A673 (cell line): ENCODE results near the gene SBF2.

Source experiments
- EZH2 ChIP-seq: fragments of 200-600 bp; sonication (generic); IDR thresholded peaks from 2 replicates; pipeline ENCODE4 v1.6.1; 2017; ENCODE audit warnings: borderline replicate concordance, low read depth, mild to moderate bottlenecking, mixed read lengths, antibody characterized with exemption, low read length; ENCODE audit not compliant: poor library complexity, severe bottlenecking
- TF ChIP-seq, protein P1 (sequence below): fragments of 300-800, 200-600 bp; sonication (generic); conservative IDR thresholded peaks from 2 replicates; pipeline ENCODE4 v1.5.1; 2017; ENCODE audit warnings: low read depth, mild to moderate bottlenecking, antibody characterized with exemption, low read length, moderate library complexity, mixed read lengths

DNA sequence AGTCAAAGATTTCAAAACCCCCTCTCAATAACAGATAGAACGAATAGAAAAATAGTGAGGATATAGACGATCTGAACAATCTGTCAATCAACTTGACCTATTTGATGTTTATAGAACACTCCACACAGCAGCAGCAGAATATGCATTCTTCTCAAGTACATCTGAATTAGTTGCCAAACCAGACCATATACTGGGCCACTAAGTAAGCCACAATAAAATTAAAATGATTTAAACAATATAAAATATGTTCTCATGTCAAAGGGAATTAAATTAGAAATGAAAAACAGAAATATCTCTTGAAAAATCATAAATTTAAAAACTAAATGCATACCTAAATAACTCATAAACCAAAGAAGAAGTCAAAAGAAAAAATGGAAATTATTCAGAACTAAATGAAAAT lies 229.2 kb downstream of the SBF2 start:
- TF ChIP-seq, protein P1, sequence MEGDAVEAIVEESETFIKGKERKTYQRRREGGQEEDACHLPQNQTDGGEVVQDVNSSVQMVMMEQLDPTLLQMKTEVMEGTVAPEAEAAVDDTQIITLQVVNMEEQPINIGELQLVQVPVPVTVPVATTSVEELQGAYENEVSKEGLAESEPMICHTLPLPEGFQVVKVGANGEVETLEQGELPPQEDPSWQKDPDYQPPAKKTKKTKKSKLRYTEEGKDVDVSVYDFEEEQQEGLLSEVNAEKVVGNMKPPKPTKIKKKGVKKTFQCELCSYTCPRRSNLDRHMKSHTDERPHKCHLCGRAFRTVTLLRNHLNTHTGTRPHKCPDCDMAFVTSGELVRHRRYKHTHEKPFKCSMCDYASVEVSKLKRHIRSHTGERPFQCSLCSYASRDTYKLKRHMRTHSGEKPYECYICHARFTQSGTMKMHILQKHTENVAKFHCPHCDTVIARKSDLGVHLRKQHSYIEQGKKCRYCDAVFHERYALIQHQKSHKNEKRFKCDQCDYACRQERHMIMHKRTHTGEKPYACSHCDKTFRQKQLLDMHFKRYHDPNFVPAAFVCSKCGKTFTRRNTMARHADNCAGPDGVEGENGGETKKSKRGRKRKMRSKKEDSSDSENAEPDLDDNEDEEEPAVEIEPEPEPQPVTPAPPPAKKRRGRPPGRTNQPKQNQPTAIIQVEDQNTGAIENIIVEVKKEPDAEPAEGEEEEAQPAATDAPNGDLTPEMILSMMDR: no peak
- TF ChIP-seq EZH2: no peak
